Trophoblast cell (in vitro differentiated cells and primary cell): Measurements from ENCODE around the gene NOP9.

Source experiments
- DNase-seq, 2 donors: peaks; one replicate each; pipeline ENCODE4 v3.0.0-alpha.2; 2016
- H2AFZ ChIP-seq: 2 replicates; pipeline ENCODE4 v1.6.1; 2013; ENCODE audit warnings: low read length, moderate library complexity, mild to moderate bottlenecking; ENCODE audit not compliant: insufficient read depth, poor library complexity
- H2AK5ac ChIP-seq: 2 replicates; pipeline ENCODE4 v1.6.1; 2013; ENCODE audit warnings: mild to moderate bottlenecking, low read length
- H2BK120ac ChIP-seq: 2 replicates; pipeline ENCODE4 v1.6.1; 2013; ENCODE audit warnings: low read length, mild to moderate bottlenecking, moderate library complexity; ENCODE audit not compliant: insufficient read depth, poor library complexity
- H2BK12ac ChIP-seq: 2 replicates; pipeline ENCODE4 v1.6.1; 2013; ENCODE audit warnings: mild to moderate bottlenecking, low read length, moderate library complexity
- H2BK5ac ChIP-seq: 2 replicates; pipeline ENCODE4 v1.6.1; 2013; ENCODE audit warnings: low read length, low read depth, moderate library complexity, mild to moderate bottlenecking; ENCODE audit not compliant: poor library complexity
- H3K14ac ChIP-seq: 2 replicates; pipeline ENCODE4 v1.6.1; 2013; ENCODE audit warnings: mild to moderate bottlenecking, low read length
- H3K18ac ChIP-seq: 2 replicates; pipeline ENCODE4 v1.6.1; 2013; ENCODE audit warnings: mild to moderate bottlenecking, low read length
- H3K23ac ChIP-seq: 2 replicates; pipeline ENCODE4 v1.6.1; 2013; ENCODE audit warnings: low read length
- H3K27ac ChIP-seq: 2 replicates; pipeline ENCODE4 v1.5.1; 2013; ENCODE audit warnings: low read depth, mild to moderate bottlenecking, inconsistent platforms, low read length, moderate library complexity
- H3K27me3 ChIP-seq: 2 replicates; pipeline ENCODE4 v1.6.1; 2013; ENCODE audit warnings: inconsistent platforms, mild to moderate bottlenecking, low read length, moderate library complexity; ENCODE audit not compliant: insufficient read depth
- H3K36me3 ChIP-seq, 2 experiments: 1 replicate in 1 of 2; 2 replicates in 1 of 2; pipeline ENCODE4 v1.6.1; 2013; ENCODE audit warnings: low read length in 2 of 2, mild to moderate bottlenecking in 2 of 2, moderate library complexity in 1 of 2; ENCODE audit not compliant: insufficient read depth in 2 of 2, control insufficient read depth in 1 of 2
- H3K4ac ChIP-seq: 2 replicates; pipeline ENCODE4 v1.6.1; 2013; ENCODE audit warnings: low read depth, mild to moderate bottlenecking, low read length, moderate library complexity
- H3K4me1 ChIP-seq, 2 experiments: 1 replicate in 1 of 2; 2 replicates in 1 of 2; pipeline ENCODE4 v1.6.1; 2013; ENCODE audit warnings: low read length in 2 of 2, mild to moderate bottlenecking in 2 of 2, moderate library complexity in 1 of 2; ENCODE audit not compliant: insufficient read depth in 2 of 2, control insufficient read depth in 1 of 2
- H3K4me2 ChIP-seq: 2 replicates; pipeline ENCODE4 v1.6.1; 2013; ENCODE audit warnings: inconsistent platforms, mild to moderate bottlenecking, low read length, moderate library complexity
- H3K4me3 ChIP-seq: 2 replicates; pipeline ENCODE4 v1.5.1; 2013; ENCODE audit warnings: mild to moderate bottlenecking, low read depth, low read length, inconsistent platforms
- H3K79me1 ChIP-seq: one replicate; pipeline ENCODE4 v1.6.1; 2013; ENCODE audit warnings: low read length
- H3K79me2 ChIP-seq: 2 replicates; pipeline ENCODE4 v1.6.1; 2013; ENCODE audit warnings: low read length, mild to moderate bottlenecking; ENCODE audit not compliant: control insufficient read depth, insufficient read depth, poor library complexity
- H3K9ac ChIP-seq: 2 replicates; pipeline ENCODE4 v1.6.1; 2013; ENCODE audit warnings: mild to moderate bottlenecking, low read length
- H3K9me3 ChIP-seq: 2 replicates; pipeline ENCODE4 v1.6.1; 2013; ENCODE audit warnings: low read depth, mild to moderate bottlenecking, control low read depth, inconsistent platforms, low read length; ENCODE audit not compliant: insufficient read depth
- H4K12ac ChIP-seq: 2 replicates; pipeline ENCODE4 v1.6.1; 2013; ENCODE audit warnings: low read depth, mild to moderate bottlenecking, low read length, moderate library complexity
- H4K8ac ChIP-seq: 2 replicates; pipeline ENCODE4 v1.6.1; 2013; ENCODE audit warnings: low read depth, mild to moderate bottlenecking, low read length, moderate library complexity
- H4K91ac ChIP-seq: one replicate; pipeline ENCODE4 v1.6.1; 2013; ENCODE audit warnings: low read depth, mild to moderate bottlenecking, low read length, moderate library complexity
- WGBS: extraction: QIAGEN DNeasy Blood & Tissue Kit; methylation state at CpG from one replicate; pipeline ENCODE4 v1.1.7; 2013; ENCODE audit warnings: missing lambda C conversion rate; ENCODE audit not compliant: insufficient read length, insufficient coverage; ENCODE audit errors: extremely low coverage; 5-methylcytosine and 5-hydroxymethylcytosine counted together

Gene NOP9

DNA sequence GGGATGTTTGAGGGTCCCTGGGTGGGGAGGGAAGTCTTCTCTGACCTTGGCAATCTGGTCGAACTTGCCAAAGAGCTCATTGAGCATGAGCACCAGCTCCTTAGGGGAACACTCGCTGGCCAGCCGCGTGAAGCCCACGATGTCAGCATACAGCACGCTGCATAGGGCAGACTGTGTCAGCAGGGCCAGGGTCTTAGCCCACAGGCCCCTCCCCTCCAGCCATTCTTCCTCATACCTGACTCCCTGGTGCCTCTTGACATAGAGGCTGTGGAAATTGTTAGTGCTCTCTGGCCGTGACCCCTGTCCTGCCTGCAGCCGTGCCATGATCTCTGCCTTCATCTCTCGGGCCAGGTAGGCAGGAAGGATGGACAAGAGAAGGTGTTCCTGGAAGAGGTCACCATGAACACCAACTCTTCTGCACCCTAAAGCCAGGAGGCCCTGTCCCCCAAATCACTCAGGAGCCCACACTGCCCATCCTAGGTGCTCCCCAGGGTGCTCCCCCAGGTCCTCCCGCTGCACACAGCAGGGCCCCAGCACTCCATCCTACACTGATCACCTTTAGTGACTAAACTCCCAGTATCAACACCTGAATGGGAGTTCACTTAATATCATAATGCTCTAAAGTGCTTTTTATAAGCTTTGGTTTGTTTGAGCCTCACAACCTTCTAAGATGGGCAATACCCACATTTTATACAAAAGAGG is 31.5 kb downstream of the NOP9 start:
- Histone ChIP-seq H3K4ac (no peak overlapping the region), H3K18ac (no peak overlapping the region), H3K27ac (no peak overlapping the region), H4K91ac (no peak overlapping the region), H3K4me3 (no peak overlapping the region), H3K9ac (no peak overlapping the region), H3K4me1 (peaks cover 23 to 26% of the 10 kb centered on the region in 2 experiments), H2BK5ac (no peak overlapping the region), H4K8ac (no peak overlapping the region), H2BK120ac (no peak overlapping the region), H2AK5ac (no peak overlapping the region), H3K4me2 (no peak overlapping the region), H3K14ac (no peak overlapping the region), H3K27me3 (peaks cover 10% of the 10 kb centered on the region), H2BK12ac (no peak overlapping the region), H4K12ac (no peak overlapping the region), H3K9me3 (peaks cover 2% of the 10 kb centered on the region), H2AFZ (no peak overlapping the region), H3K23ac (no peak overlapping the region), H3K79me1 (peaks cover 4% of the 10 kb centered on the region), H3K79me2 (peaks cover 3% of the 10 kb centered on the region), H3K36me3 (no peaks in the 10 kb centered on the region)
- no CpG with 5 or more reads among the region's 10 CpGs for WGBS
- DNase-seq: no peak

DNA sequence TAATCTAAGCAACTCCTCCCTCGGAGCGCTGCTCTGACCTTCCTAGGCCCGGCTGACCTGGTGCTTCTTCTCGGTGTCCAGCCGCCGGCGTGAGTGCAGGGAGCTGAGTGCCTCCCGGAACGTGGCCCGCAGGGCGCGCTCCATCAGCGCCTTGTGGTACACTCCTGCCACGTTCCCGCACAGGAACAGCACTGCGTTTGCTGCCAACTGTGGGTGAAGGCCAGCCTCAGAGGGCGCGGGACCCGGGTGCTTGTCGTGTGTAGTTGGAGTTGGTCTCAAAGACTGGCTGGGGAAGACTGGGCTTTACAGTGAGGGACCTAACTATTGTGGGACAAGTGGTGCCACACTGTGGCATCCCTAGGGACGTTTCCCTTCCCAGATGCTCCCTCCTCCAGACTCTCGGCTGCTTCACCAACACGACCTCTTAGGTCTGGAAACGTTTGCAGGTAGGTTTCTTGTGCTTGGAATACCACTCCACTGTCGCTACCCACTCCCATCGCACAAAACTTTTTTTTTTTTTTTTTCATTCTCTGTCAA is 32.1 kb downstream of the NOP9 start:
- Histone ChIP-seq H3K9ac (no peak overlapping the region), H3K18ac (no peak overlapping the region), H3K36me3 (no peaks in the 10 kb centered on the region), H3K79me1 (peaks cover 4% of the 10 kb centered on the region), H3K4me1 (peaks cover 24 to 26% of the 10 kb centered on the region in 2 experiments), H2BK120ac (no peak overlapping the region), H2BK5ac (no peak overlapping the region), H3K27me3 (peaks cover 10% of the 10 kb centered on the region), H3K9me3 (peaks cover 2% of the 10 kb centered on the region), H3K27ac (no peak overlapping the region), H3K4me2 (no peak overlapping the region), H2BK12ac (no peak overlapping the region), H3K4me3 (no peak overlapping the region), H3K79me2 (peaks cover 3% of the 10 kb centered on the region), H3K14ac (no peak overlapping the region), H4K12ac (no peak overlapping the region), H3K4ac (no peak overlapping the region), H2AK5ac (no peak overlapping the region), H2AFZ (no peak overlapping the region), H4K91ac (no peak overlapping the region), H3K23ac (no peak overlapping the region), H4K8ac (no peak overlapping the region)
- WGBS: no CpG with 5 or more reads among the region's 26 CpGs
- no peak for DNase-seq

DNA sequence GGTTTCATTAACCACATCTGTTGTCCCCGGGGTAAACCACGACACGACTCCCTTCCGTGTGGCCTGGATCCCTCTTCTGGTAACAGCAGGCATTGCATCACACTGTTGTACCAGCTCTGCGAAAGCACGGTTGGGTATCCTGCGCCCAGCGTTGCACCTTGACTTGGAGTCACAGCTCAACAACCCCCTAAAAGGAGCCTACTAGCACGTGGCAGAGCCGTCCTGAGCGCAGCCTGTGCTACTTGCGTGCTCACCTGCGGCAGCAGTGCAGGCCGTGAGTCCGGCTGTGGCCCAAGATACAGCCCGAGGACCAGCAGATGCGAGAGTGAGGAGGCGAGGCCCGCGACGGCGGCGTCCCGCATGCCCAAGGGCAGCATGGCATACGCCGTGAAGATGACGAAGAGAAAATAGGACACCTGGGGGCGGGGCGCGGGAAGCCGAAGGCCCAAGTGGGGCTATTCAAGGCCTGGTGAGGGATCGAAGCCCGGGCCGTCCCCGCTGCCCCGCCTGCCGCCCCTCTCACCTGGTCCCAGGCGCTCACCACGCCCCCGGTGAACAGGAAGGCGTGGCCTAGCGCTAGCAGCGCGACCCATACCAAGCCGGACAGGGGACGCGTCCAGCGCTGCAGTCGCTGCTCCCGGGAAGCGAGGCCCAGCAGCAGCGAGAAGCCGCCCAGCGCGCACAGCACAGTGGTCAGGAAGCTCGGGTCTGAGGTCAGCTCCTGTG is 32.8 kb downstream of the NOP9 start:
- peak; percentile 64 to 80 for DNase-seq
- H4K8ac ChIP-seq: peak overlapping the region; percentile 20
- WGBS: no CpG with 5 or more reads among the region's 56 CpGs

DNA sequence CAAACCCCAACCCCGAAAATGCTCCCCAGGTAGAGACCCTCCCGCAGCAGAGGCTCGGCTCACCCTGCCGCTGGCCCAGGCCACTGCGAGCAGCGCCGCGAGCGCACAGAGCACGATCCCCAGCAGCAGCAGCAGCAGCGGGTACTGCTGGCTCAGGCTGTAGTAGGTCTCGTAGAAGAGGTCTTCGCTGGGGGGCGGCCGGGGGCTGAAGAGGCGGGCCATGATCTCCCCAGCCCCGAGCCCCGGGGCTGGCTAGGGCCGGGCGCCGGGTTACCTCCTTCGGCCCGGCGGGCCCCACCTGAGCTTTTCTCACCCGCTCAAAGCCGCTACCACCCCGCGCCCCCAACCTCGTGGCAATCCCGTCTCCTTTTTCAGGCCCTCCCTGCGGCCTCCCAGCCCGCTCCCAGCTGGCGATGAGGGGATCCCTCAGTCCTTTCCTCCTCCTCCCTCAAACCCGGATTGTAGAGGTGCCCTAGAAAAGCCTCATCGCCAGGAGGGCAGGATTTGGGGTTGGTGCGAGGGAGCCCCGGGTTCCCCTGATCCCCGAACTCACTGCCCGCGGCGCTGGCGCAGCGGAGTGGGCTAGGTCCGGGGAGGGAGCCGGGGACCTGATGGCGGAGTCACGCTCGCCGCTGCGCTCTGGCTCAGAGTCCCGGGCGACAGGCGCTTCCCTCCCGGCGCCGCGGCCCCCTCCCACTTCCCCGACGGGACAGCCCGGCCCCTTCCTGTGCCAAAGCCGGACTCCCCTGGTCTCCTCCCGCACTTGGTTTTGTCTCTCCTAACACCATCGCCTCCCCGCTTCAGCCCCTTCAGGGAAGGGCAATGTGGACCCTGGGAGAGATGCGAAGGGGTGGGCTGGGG is 35.0 kb downstream of the NOP9 start, which contains the start of gene ADCY4:
Gene ADCY4, minus strand, starts transcription at position 641 of the 861 bp plus-strand sequence. Its CDS starts 419 bp downstream, at position 222.
- peak within 1 kb of the TSS; percentile 58 for H4K91ac ChIP-seq
- peak within 1 kb of the TSS; percentile 68 for H2AFZ ChIP-seq
- peak within 1 kb of the TSS; percentile 38 for H2BK120ac ChIP-seq
- no peaks in the 10 kb centered on the region for H3K36me3 ChIP-seq
- peak within 1 kb of the TSS; percentile 74 for H3K4me2 ChIP-seq
- peak within 1 kb of the TSS; percentile 62 for H3K4me3 ChIP-seq
- no peak within 1 kb of the TSS for H3K9ac ChIP-seq
- H3K23ac ChIP-seq: no peak within 1 kb of the TSS
- H2BK5ac ChIP-seq: no peak within 1 kb of the TSS
- peak within 1 kb of the TSS; percentile 63 for H4K8ac ChIP-seq
- H3K18ac ChIP-seq: peak within 1 kb of the TSS; percentile 61
- H3K27me3 ChIP-seq: peaks cover 26% of the 10 kb centered on the region
- H3K9me3 ChIP-seq: peaks cover 7% of the 10 kb centered on the region
- H3K79me2 ChIP-seq: peaks cover 3% of the 10 kb centered on the region
- peaks cover 30 to 32% of the 10 kb centered on the region in 2 experiments for H3K4me1 ChIP-seq
- H4K12ac ChIP-seq: peak within 1 kb of the TSS; percentile 47
- H3K14ac ChIP-seq: peak within 1 kb of the TSS; percentile 62
- H2BK12ac ChIP-seq: peak within 1 kb of the TSS; percentile 51
- no peak within 1 kb of the TSS for H2AK5ac ChIP-seq
- WGBS: no CpG with 5 or more reads among the region's 65 CpGs
- no peak for DNase-seq
- H3K79me1 ChIP-seq: peaks cover 4% of the 10 kb centered on the region
- H3K27ac ChIP-seq: no peak within 1 kb of the TSS
- no peak within 1 kb of the TSS for H3K4ac ChIP-seq

More for the DNA sequence above, 32.8 kb downstream of the NOP9 start:
- no peaks in the 10 kb centered on the region for H3K36me3 ChIP-seq
- H2BK12ac ChIP-seq: no peak overlapping the region
- H4K12ac ChIP-seq: peak overlapping the region; percentile 36
- no peak overlapping the region for H3K18ac ChIP-seq
- H3K4me1 ChIP-seq: peaks cover 24 to 26% of the 10 kb centered on the region in 2 experiments
- peak overlapping the region; percentile 59 for H3K4me2 ChIP-seq
- peaks cover 10% of the 10 kb centered on the region for H3K27me3 ChIP-seq
- no peak overlapping the region for H3K4ac ChIP-seq
- no peak overlapping the region for H2AK5ac ChIP-seq
- no peak overlapping the region for H3K14ac ChIP-seq
- no peak overlapping the region for H3K23ac ChIP-seq
- H2BK120ac ChIP-seq: no peak overlapping the region
- H3K79me2 ChIP-seq: peaks cover 3% of the 10 kb centered on the region
- H3K9ac ChIP-seq: no peak overlapping the region
- no peak overlapping the region for H3K27ac ChIP-seq
- peak overlapping the region; percentile 51 for H3K4me3 ChIP-seq
- H2AFZ ChIP-seq: peak overlapping the region; percentile 75
- peaks cover 2% of the 10 kb centered on the region for H3K9me3 ChIP-seq
- H2BK5ac ChIP-seq: no peak overlapping the region
- H4K91ac ChIP-seq: no peak overlapping the region
- H3K79me1 ChIP-seq: peaks cover 4% of the 10 kb centered on the region
